Gastroesophageal sphincter (tissue), 3 donors: Measurements from ENCODE around the gene EVL.

ENCODE experiments used
- POLR2A ChIP-seq, 2 donors: fragments of 450-650 bp; IDR thresholded peaks; one replicate each; pipeline ENCODE4 v1.6.1; 2017; ENCODE audit warnings: antibody characterized with exemption in 2 of 2, mild to moderate bottlenecking in 2 of 2, moderate library complexity in 1 of 2
- POLR2AphosphoS5 ChIP-seq: sonication (generic); formaldehyde crosslinking; IDR thresholded peaks from one replicate; pipeline ENCODE4 v1.6.1; 2017; ENCODE audit warnings: antibody characterized with exemption
- TF ChIP-seq, protein P1 (sequence below), 4 experiments: fragments of 200-600 bp in 2 of 4; fragments of 450-650 bp in 2 of 4; sonication (generic) in 1 of 4; IDR thresholded peaks; one replicate each; pipeline ENCODE4 v1.5.1; 2017 to 2019; ENCODE audit warnings: antibody characterized with exemption in 4 of 4, mild to moderate bottlenecking in 2 of 4, moderate library complexity in 2 of 4

DNA sequence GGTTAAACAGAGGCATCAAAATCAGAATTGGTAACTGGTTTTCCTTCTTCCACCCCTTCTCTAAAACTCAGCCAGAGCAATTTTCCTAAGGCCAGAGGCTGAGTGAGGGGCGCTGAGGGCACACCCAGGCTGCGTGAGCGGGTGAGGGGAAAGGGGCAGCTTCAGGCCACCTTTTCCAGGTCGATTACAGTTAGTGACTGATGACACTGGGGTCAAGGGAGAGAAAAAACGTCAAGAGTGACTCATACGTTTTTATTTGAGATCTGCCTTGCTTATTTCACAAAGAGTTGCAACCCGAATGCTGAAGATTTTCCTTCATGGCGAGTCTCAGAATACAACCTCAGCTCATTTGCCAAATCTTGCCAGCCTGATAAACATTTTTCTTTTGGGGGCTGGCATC, 46.7 kb upstream of the EVL start:
- TF ChIP-seq, protein P1, sequence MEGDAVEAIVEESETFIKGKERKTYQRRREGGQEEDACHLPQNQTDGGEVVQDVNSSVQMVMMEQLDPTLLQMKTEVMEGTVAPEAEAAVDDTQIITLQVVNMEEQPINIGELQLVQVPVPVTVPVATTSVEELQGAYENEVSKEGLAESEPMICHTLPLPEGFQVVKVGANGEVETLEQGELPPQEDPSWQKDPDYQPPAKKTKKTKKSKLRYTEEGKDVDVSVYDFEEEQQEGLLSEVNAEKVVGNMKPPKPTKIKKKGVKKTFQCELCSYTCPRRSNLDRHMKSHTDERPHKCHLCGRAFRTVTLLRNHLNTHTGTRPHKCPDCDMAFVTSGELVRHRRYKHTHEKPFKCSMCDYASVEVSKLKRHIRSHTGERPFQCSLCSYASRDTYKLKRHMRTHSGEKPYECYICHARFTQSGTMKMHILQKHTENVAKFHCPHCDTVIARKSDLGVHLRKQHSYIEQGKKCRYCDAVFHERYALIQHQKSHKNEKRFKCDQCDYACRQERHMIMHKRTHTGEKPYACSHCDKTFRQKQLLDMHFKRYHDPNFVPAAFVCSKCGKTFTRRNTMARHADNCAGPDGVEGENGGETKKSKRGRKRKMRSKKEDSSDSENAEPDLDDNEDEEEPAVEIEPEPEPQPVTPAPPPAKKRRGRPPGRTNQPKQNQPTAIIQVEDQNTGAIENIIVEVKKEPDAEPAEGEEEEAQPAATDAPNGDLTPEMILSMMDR (IDR thresholded peaks at IDR 0.05), result no peak
- TF ChIP-seq POLR2A (IDR thresholded peaks at IDR 0.05), result no peak
- TF ChIP-seq POLR2AphosphoS5, result no peak
